Nephron progenitor cell (in vitro differentiated cells): Measurements from ENCODE around the gene TGFA.

ENCODE experiments used
- DNase-seq: peaks from one replicate; pipeline ENCODE4 v3.0.0; 2021
- H3K27ac Mint-ChIP-seq: 2 replicates; pipeline ENCODE4 v1.8.0; 2021; ENCODE audit warnings: mild to moderate bottlenecking, moderate library complexity, mixed read lengths
- H3K27me3 Mint-ChIP-seq: 2 replicates; pipeline ENCODE4 v1.8.0; 2021; ENCODE audit warnings: mild to moderate bottlenecking, low read depth, mixed read lengths; ENCODE audit not compliant: poor library complexity
- H3K36me3 Mint-ChIP-seq: 2 replicates; pipeline ENCODE4 v1.8.0; 2021; ENCODE audit warnings: low read depth, mixed read lengths
- H3K4me1 Mint-ChIP-seq: 2 replicates; pipeline ENCODE4 v1.8.0; 2021; ENCODE audit warnings: mixed read lengths
- H3K4me3 Mint-ChIP-seq: 2 replicates; pipeline ENCODE4 v1.8.0; 2021; ENCODE audit warnings: mild to moderate bottlenecking, moderate library complexity, mixed read lengths
- H3K9me3 Mint-ChIP-seq: 2 replicates; pipeline ENCODE4 v1.8.0; 2021; ENCODE audit warnings: mild to moderate bottlenecking, moderate library complexity, mixed read lengths
- TF ChIP-seq, protein P1 (sequence below): fragments of 200-600 bp; sonication (generic); IDR thresholded peaks from 2 replicates; pipeline ENCODE4 v1.5.0; 2021; ENCODE audit warnings: antibody characterized with exemption

TGFA gene

GRCh38 chr2:70566906-70567305, 13.3 kb upstream of the TGFA start:
- H3K36me3 Mint-ChIP-seq, result no peaks in the 10 kb centered on the region
- peaks cover 3% of the 10 kb centered on the region for H3K27me3 Mint-ChIP-seq
- peaks cover 26% of the 10 kb centered on the region for H3K4me1 Mint-ChIP-seq
- no peak for DNase-seq
- no peak overlapping the region for H3K4me3 Mint-ChIP-seq
- TF ChIP-seq, protein P1, sequence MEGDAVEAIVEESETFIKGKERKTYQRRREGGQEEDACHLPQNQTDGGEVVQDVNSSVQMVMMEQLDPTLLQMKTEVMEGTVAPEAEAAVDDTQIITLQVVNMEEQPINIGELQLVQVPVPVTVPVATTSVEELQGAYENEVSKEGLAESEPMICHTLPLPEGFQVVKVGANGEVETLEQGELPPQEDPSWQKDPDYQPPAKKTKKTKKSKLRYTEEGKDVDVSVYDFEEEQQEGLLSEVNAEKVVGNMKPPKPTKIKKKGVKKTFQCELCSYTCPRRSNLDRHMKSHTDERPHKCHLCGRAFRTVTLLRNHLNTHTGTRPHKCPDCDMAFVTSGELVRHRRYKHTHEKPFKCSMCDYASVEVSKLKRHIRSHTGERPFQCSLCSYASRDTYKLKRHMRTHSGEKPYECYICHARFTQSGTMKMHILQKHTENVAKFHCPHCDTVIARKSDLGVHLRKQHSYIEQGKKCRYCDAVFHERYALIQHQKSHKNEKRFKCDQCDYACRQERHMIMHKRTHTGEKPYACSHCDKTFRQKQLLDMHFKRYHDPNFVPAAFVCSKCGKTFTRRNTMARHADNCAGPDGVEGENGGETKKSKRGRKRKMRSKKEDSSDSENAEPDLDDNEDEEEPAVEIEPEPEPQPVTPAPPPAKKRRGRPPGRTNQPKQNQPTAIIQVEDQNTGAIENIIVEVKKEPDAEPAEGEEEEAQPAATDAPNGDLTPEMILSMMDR, result no peak
- peaks cover 3% of the 10 kb centered on the region for H3K9me3 Mint-ChIP-seq
- H3K27ac Mint-ChIP-seq, result no peak overlapping the region

DNA sequence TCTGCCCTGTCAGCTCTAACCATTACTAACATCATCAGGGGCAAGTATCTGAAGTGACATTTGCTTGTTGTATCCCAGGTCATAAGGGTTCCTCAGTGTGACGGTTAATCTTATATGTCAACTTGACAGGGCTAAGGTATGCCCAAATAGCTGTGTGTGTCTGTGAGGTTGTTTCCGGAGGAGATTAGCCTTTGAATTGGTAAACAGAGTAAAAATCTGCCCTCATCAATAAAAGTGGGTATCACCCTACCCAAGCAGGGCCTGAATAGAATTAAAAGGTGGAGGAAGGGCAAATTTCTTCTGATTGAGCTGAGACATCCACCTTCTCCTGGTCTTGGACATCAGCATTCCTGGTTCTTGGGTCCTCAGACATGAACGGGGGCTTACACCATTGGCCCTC, 12.8 kb upstream of the TGFA start:
- TF ChIP-seq, protein P1, result no peak
- H3K9me3 Mint-ChIP-seq, result peaks cover 3% of the 10 kb centered on the region
- no peak for DNase-seq
- peaks cover 30% of the 10 kb centered on the region for H3K4me1 Mint-ChIP-seq
- H3K36me3 Mint-ChIP-seq, result no peaks in the 10 kb centered on the region
- H3K27ac Mint-ChIP-seq, result no peak overlapping the region
- H3K27me3 Mint-ChIP-seq, result peaks cover 3% of the 10 kb centered on the region
- H3K4me3 Mint-ChIP-seq, result no peak overlapping the region

DNA sequence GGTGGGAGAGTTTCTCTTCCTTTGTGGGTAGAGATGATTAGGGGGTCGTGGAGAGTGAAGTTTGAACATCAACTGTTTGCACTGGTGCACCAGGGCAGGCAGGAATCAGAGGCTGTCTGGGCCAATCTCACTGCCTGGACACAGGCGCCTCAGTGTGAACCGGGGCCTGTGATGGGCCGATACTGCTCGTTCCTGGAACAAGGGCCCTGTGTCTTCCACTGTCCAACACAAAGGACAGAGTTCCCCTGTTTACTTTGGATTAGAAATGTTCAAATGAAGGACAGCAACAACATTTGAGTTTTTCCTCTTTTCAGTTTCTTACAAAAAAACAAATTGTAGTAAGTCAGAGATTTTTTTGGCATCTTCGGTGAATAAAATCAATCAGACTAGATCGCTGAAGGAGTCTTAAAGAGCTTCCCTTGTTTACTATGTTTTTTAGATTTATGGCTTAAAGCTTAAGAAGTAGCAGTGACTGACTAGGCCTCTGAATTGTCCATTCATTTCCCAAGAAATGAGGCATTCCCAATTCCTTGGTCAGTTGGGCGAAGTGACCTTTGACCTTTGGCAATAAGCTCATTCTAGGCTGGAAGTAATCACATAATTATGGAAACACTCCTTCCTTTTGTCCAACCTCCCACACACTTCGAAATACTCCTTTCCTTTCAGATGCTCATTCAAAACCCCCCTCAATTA, 11.6 kb upstream of the TGFA start:
- H3K4me1 Mint-ChIP-seq, result peaks cover 30% of the 10 kb centered on the region

GRCh38 chr2:70561893-70562292, 8.3 kb upstream of the TGFA start:
- TF ChIP-seq, protein P1, result no peak
- DNase-seq, result no peak
- no peak overlapping the region for H3K4me3 Mint-ChIP-seq
- peaks cover 49% of the 10 kb centered on the region for H3K4me1 Mint-ChIP-seq
- H3K27ac Mint-ChIP-seq, result no peak overlapping the region
- H3K9me3 Mint-ChIP-seq, result no peaks in the 10 kb centered on the region
- H3K27me3 Mint-ChIP-seq, result peaks cover 4% of the 10 kb centered on the region
- no peaks in the 10 kb centered on the region for H3K36me3 Mint-ChIP-seq

More for the DNA sequence above, 11.6 kb upstream of the TGFA start:
- Mint-ChIP-seq H3K27ac (peak overlapping the region; percentile 91), H3K4me3 (no peak overlapping the region), H3K36me3 (no peaks in the 10 kb centered on the region), H3K9me3 (peaks cover 3% of the 10 kb centered on the region), H3K27me3 (peaks cover 3% of the 10 kb centered on the region)
- no peak for DNase-seq
- TF ChIP-seq, protein P1, result no peak

DNA sequence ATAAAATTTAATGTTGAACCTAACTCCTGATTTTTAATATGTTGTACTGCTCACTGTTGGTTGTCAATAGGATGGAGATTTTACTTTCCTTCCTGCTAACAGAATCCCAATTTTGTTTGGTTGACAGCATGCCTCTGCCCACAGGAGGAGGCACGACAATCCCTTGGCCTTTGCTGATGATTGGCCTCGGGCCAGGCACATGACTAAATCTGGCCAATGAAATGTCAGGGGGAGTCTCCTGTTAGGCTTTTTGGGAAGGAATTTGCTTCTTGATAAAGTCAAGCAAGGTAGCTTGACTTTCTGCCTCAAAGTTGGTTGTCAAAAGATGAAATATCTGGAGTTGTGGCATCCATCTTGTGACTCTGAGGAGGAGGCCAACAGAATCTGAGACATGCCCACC, 6.8 kb upstream of the TGFA start:
- no peak overlapping the region for H3K4me3 Mint-ChIP-seq
- H3K4me1 Mint-ChIP-seq, result peaks cover 50% of the 10 kb centered on the region
- no peak for DNase-seq
- no peaks in the 10 kb centered on the region for H3K36me3 Mint-ChIP-seq
- TF ChIP-seq, protein P1, result no peak
- H3K27me3 Mint-ChIP-seq, result peaks cover 4% of the 10 kb centered on the region
- no peaks in the 10 kb centered on the region for H3K9me3 Mint-ChIP-seq
- H3K27ac Mint-ChIP-seq, result no peak overlapping the region

- Mint-ChIP-seq H3K9me3 (no peaks in the 10 kb centered on the region), H3K4me1 (peaks cover 47% of the 10 kb centered on the region), H3K36me3 (no peaks in the 10 kb centered on the region), H3K27me3 (peaks cover 4% of the 10 kb centered on the region), H3K4me3 (no peak overlapping the region), H3K27ac (no peak overlapping the region)
- DNase-seq, result no peak
- TF ChIP-seq, protein P1, result no peak
Measured at GRCh38 chr2:70560040-70560439, 6.4 kb upstream of the TGFA start.
